PC-3 (cell line): Measurements from ENCODE around the gene PITPNM2. TPM values are rescaled to one million over a fixed set of nuclear protein-coding genes. Genes with fewer than 3 reads are reported as not detected.
A peak's percentile ranks its signal among the peaks of the same experiment; 100 is the strongest.

ENCODE experiments used
- ATAC-seq: fragments of 200-7000 bp; cut with Tn5 transposase; 2 replicates; pipeline ENCODE4 v1.9.1; 2020; ENCODE audit warnings: mild to moderate bottlenecking, moderate library complexity
- BruUV-seq: library from RNA; stranded (reverse); fragments of 400-500 nt; replicated peaks from 2 replicates; lab custom pipeline; 2021; lab: Mats Ljungman, UMichigan
- CTCF ChIA-PET: fragments of 300-600 bp; sonication (Branson Sonifier 250); formaldehyde crosslinking; loops from one replicate; lab custom pipeline; 2022; ENCODE audit warnings: antibody characterized with exemption; lab: Charles Lee
- POLR2A ChIA-PET: fragments of 300-600 bp; sonication (Branson Sonifier 250); formaldehyde crosslinking; loops from one replicate; lab custom pipeline; 2022; ENCODE audit warnings: antibody characterized with exemption; ENCODE audit not compliant: unreplicated experiment; lab: Charles Lee
- DNase-seq: peaks from one replicate; pipeline ENCODE4 v3.0.0-alpha.2; 2015
- H2AFZ ChIP-seq: fragments of 300-600 bp; sonication (generic); 2 replicates; pipeline ENCODE4 v1.6.0; 2016; ENCODE audit warnings: antibody characterized with exemption, low read length
- H3F3A ChIP-seq: fragments of 300-600 bp; sonication (generic); one replicate; pipeline ENCODE4 v1.6.0; 2017; ENCODE audit warnings: antibody characterized with exemption, low read length, control low read depth, mild to moderate bottlenecking; ENCODE audit not compliant: unreplicated experiment
- H3K27ac ChIP-seq: fragments of 300-600 bp; sonication (generic); 2 replicates; pipeline ENCODE4 v1.5.1; 2016; ENCODE audit warnings: mild to moderate bottlenecking, low read length
- H3K27me3 ChIP-seq: fragments of 300-600 bp; sonication (generic); 2 replicates; pipeline ENCODE4 v1.6.1; 2016; ENCODE audit warnings: low read length, mixed read lengths
- H3K36me3 ChIP-seq: fragments of 300-600 bp; sonication (generic); 2 replicates; pipeline ENCODE4 v1.6.1; 2016; ENCODE audit warnings: low read depth, mixed run types, low read length, mixed read lengths
- H3K4me1 ChIP-seq: fragments of 300-600 bp; sonication (generic); 2 replicates; pipeline ENCODE4 v1.5.1; 2016; ENCODE audit warnings: low read length; ENCODE audit not compliant: insufficient read depth
- H3K4me2 ChIP-seq: fragments of 300-600 bp; sonication (generic); 2 replicates; pipeline ENCODE4 v1.6.0; 2016; ENCODE audit warnings: low read length
- H3K4me3 ChIP-seq: fragments of 300-600 bp; sonication (generic); 2 replicates; pipeline ENCODE4 v1.5.1; 2016; ENCODE audit warnings: mild to moderate bottlenecking, low read length, mixed read lengths
- H3K79me2 ChIP-seq: fragments of 300-600 bp; sonication (generic); 2 replicates; pipeline ENCODE4 v1.6.1; 2017; ENCODE audit warnings: low read length, mixed read lengths
- H3K9ac ChIP-seq: fragments of 300-600 bp; sonication (generic); 2 replicates; pipeline ENCODE4 v1.6.0; 2016; ENCODE audit warnings: mild to moderate bottlenecking, low read length
- H3K9me2 ChIP-seq: fragments of 300-600 bp; sonication (generic); replicated peaks from 2 replicates; pipeline ENCODE4 v1.6.1; 2016; ENCODE audit warnings: mixed run types, low read length, mixed read lengths
- H3K9me3 ChIP-seq: fragments of 300-600 bp; sonication (generic); 2 replicates; pipeline ENCODE4 v1.6.1; 2016; ENCODE audit warnings: low read length, mixed read lengths
- H4K20me1 ChIP-seq: fragments of 300-600 bp; sonication (generic); 2 replicates; pipeline ENCODE4 v1.6.1; 2016; ENCODE audit warnings: low read length, mixed read lengths
- EZH2 ChIP-seq: fragments of 300-600 bp; sonication (generic); IDR thresholded peaks from one replicate; pipeline ENCODE4 v1.6.1; 2017; ENCODE audit warnings: antibody characterized with exemption, mild to moderate bottlenecking, low read length; ENCODE audit not compliant: unreplicated experiment
- EZH2phosphoT487 ChIP-seq: fragments of 300-600 bp; sonication (generic); IDR thresholded peaks from 2 replicates; pipeline ENCODE4 v1.6.1; 2018; ENCODE audit warnings: mild to moderate bottlenecking, antibody characterized with exemption, low read length, borderline replicate concordance
- intact Hi-C: fragments of 100-400 bp; cut with micrococcal nuclease; formaldehyde crosslinking; loops from 2 replicates; pipeline ENCODE4 v1.9.0; 2023
- total RNA-seq: library from RNA; depleted of rRNA; stranded (reverse); fragments of >200 nt; gene quantifications from 2 replicates; pipeline ENCODE4 v1.2.3, GENCODE V29; 2014
- TF ChIP-seq, protein P1 (sequence below): fragments of 300-600 bp; sonication (generic); conservative IDR thresholded peaks from 2 replicates; pipeline ENCODE4 v1.5.1; 2017; ENCODE audit warnings: antibody characterized with exemption, low read depth, mild to moderate bottlenecking, low read length

Gene PITPNM2
- total RNA-seq, 1 experiment from 2014 or later: 5.6 TPM

DNA sequence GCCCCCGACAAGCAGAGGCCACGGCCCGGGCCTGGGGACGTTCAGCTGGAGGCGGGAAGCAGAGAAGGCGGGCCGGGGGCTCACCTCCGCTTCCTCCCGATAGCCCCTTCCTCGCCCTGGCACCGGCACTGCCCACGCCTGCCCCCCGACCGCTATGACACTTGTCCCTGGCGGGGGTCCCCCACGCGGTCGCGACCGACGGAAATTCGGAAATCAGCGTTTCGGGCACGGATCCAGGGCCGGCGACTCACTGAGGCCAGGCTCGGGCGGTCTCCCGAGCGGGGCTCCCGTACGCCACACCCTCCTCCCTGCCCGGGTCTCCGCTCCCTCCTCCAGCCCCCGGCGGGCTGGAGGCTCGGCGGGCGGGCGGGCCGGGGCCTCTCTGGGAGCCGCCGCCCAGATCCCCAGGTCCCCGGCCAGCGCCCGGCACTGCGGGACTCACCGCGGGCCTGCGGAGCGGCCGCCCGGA lies 581 bp downstream of the PITPNM2 start:
- no peaks in the 10 kb centered on the region for H3K27me3 ChIP-seq
- H2AFZ ChIP-seq: peak overlapping the region; percentile 78
- H3K9ac ChIP-seq: peak overlapping the region; percentile 50; the same call in 1 of the 2 replicates
- no peak for TF ChIP-seq EZH2
- TF ChIP-seq, protein P1, sequence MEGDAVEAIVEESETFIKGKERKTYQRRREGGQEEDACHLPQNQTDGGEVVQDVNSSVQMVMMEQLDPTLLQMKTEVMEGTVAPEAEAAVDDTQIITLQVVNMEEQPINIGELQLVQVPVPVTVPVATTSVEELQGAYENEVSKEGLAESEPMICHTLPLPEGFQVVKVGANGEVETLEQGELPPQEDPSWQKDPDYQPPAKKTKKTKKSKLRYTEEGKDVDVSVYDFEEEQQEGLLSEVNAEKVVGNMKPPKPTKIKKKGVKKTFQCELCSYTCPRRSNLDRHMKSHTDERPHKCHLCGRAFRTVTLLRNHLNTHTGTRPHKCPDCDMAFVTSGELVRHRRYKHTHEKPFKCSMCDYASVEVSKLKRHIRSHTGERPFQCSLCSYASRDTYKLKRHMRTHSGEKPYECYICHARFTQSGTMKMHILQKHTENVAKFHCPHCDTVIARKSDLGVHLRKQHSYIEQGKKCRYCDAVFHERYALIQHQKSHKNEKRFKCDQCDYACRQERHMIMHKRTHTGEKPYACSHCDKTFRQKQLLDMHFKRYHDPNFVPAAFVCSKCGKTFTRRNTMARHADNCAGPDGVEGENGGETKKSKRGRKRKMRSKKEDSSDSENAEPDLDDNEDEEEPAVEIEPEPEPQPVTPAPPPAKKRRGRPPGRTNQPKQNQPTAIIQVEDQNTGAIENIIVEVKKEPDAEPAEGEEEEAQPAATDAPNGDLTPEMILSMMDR: no peak
- no peak for TF ChIP-seq EZH2phosphoT487
- H3K36me3 ChIP-seq: no peaks in the 10 kb centered on the region; the same call in 1 of the 2 replicates
- peak overlapping the region; percentile 96 for H3K4me2 ChIP-seq
- ATAC-seq (peak; percentile 43), DNase-seq (peak; percentile 20)
- no TSS peak for BruUV-seq
- H3K4me3 ChIP-seq: peak overlapping the region; percentile 80
- H3K9me3 ChIP-seq: no peaks in the 10 kb centered on the region
- no peaks in the 10 kb centered on the region for H3F3A ChIP-seq
- H3K9me2 ChIP-seq: no peaks in the 10 kb centered on the region
- peaks cover 17% of the 10 kb centered on the region for H3K4me1 ChIP-seq
- no peak overlapping the region for H3K27ac ChIP-seq
- ChIA-PET POLR2A (interaction anchor here (0.6 to 1.0 kb wide), 3 partner anchors 35 to 88 kb away, joined by 5 to 14 read pairs (median 14); no protein-coding TSS in a partner anchor), CTCF (interaction anchor here (0.6 kb wide), 7 partner anchors 9 to 107 kb away, joined by 3 to 10 read pairs (median 5); partner anchors contain the start of gene MPHOSPH9)
- peaks cover 17% of the 10 kb centered on the region; the same call in 1 of the 2 replicates for H3K79me2 ChIP-seq
- no peaks in the 10 kb centered on the region for H4K20me1 ChIP-seq
- intact Hi-C loops: loop anchor here (2.0 to 5.0 kb wide), 2 partner anchors 63 to 108 kb away; no protein-coding TSS in a partner anchor

DNA sequence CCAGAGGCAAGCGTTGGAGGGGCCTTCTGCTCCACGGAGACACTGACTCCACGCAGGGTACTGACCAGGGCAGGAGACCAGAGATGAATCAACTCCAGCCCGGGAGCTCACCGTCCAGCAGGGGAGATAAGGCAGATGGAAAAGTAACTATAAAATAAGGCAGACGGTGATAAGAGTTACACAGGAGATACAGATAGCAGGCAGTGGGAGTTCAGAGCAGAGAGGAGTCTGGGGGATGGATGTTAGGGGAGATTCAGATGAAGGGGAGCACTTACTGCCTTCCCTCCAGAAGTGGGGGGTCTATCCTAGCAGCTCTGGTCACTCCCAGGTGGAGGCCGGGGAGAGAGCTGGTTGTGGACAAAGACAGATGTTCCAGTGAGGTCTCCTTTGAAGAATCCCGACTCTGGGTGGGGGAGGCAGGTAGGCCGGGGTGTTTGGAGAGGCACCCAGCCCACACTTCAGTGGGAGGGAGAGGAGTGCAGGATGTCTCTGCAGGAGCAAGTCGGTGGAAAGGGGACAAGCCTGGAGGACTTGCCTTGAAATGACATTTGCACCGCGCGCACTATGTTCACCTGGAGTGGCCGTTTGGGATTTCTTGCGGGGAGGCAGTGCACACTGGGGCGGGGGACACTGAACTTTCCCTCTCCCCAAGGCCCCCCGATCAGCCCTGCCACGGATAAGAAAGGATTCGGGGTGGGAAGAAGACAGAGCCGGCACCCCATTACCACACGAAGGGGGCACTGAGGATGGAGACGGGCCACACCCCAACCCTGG lies 1.2 kb downstream of the PITPNM2 start:
- Histone ChIP-seq H3K4me1 (peaks cover 17% of the 10 kb centered on the region), H4K20me1 (no peaks in the 10 kb centered on the region), H3K36me3 (no peaks in the 10 kb centered on the region), H3K27ac (no peak overlapping the region), H3K9me2 (no peaks in the 10 kb centered on the region), H3K79me2 (peaks cover 17% of the 10 kb centered on the region; the same call in 1 of the 2 replicates), H2AFZ (peak overlapping the region; percentile 78), H3K9me3 (no peaks in the 10 kb centered on the region), H3F3A (no peaks in the 10 kb centered on the region), H3K4me3 (peak overlapping the region; percentile 80), H3K4me2 (peak overlapping the region; percentile 96), H3K9ac (peak overlapping the region; percentile 50; the same call in 1 of the 2 replicates), H3K27me3 (no peaks in the 10 kb centered on the region)
- TF ChIP-seq EZH2: no peak
- TF ChIP-seq, protein P1: no peak
- no peak for TF ChIP-seq EZH2phosphoT487
- ChIA-PET POLR2A (no interaction called here), CTCF (interaction anchor here (0.7 kb wide), 1 partner anchor 100 kb away, joined by 3 read pairs; no protein-coding TSS in a partner anchor)
- intact Hi-C loops: loop anchor here (2.0 to 5.0 kb wide), 2 partner anchors 62 to 107 kb away; no protein-coding TSS in a partner anchor
- ATAC-seq (no peak), DNase-seq (no peak)
- BruUV-seq: TSS peak; percentile 30
